Liver (tissue), 3 donors: ENCODE results near the gene SLC7A14.

ENCODE experiments used
- CTCF ChIP-seq: fragments of 150-350 bp; IDR thresholded peaks from 2 replicates; pipeline ENCODE4 v1.5.1; 2017; ENCODE audit warnings: improper control_type of control experiment, low read depth, low read length; ENCODE audit not compliant: missing input control
- EGR1 ChIP-seq, 2 donors: IDR thresholded peaks; 2 replicates each; pipeline ENCODE4 v1.6.1; 2016 to 2018; ENCODE audit warnings: antibody characterized with exemption in 2 of 2, low read depth in 2 of 2
- GABPA ChIP-seq, 2 donors: IDR thresholded peaks in 1 of 2; conservative IDR thresholded peaks in 1 of 2; 2 replicates each; pipeline ENCODE4 v1.6.1; 2016; ENCODE audit warnings: antibody characterized with exemption in 2 of 2, mild to moderate bottlenecking in 1 of 2, moderate library complexity in 1 of 2
- HNF4G ChIP-seq: IDR thresholded peaks from 2 replicates; pipeline ENCODE4 v1.6.1; 2016; ENCODE audit warnings: antibody characterized with exemption
- JUND ChIP-seq, 2 donors: IDR thresholded peaks; 2 replicates each; pipeline ENCODE4 v1.6.1; 2016; ENCODE audit warnings: antibody characterized with exemption in 2 of 2
- MAX ChIP-seq: IDR thresholded peaks from 2 replicates; pipeline ENCODE4 v1.6.1; 2016; ENCODE audit warnings: antibody characterized with exemption
- NR2F2 ChIP-seq: IDR thresholded peaks from 2 replicates; pipeline ENCODE4 v1.6.1; 2016; ENCODE audit warnings: antibody characterized with exemption
- RXRA ChIP-seq, 2 donors: IDR thresholded peaks; 2 replicates each; pipeline ENCODE4 v1.6.1; 2017 to 2018; ENCODE audit warnings: antibody characterized with exemption in 2 of 2, mild to moderate bottlenecking in 1 of 2
- SP1 ChIP-seq: IDR thresholded peaks from 2 replicates; pipeline ENCODE4 v1.6.1; 2018; ENCODE audit warnings: antibody characterized with exemption, mild to moderate bottlenecking
- TAF1 ChIP-seq: conservative IDR thresholded peaks from 2 replicates; pipeline ENCODE4 v1.6.1; 2016; ENCODE audit warnings: antibody characterized with exemption, mild to moderate bottlenecking
- YY1 ChIP-seq: IDR thresholded peaks from 2 replicates; pipeline ENCODE4 v1.6.1; 2016; ENCODE audit warnings: antibody characterized with exemption, mild to moderate bottlenecking
- ZBTB33 ChIP-seq: IDR thresholded peaks from 2 replicates; pipeline ENCODE4 v1.6.1; 2016; ENCODE audit warnings: antibody characterized with exemption
- TF ChIP-seq, protein P1 (sequence below): IDR thresholded peaks from 2 replicates; pipeline ENCODE4 v1.6.1; 2016; ENCODE audit warnings: antibody characterized with exemption, mild to moderate bottlenecking
- TF ChIP-seq, protein P2 (sequence below): IDR thresholded peaks from 2 replicates; pipeline ENCODE4 v1.6.1; 2016; ENCODE audit warnings: antibody characterized with exemption
- donor health status: healthy.
- donor health status: healthy.

- no peak for TF ChIP-seq CTCF
- TF ChIP-seq MAX: no peak
- no peak for TF ChIP-seq JUND (IDR thresholded peaks at IDR 0.05)
- TF ChIP-seq YY1: no peak
- no peak for TF ChIP-seq RXRA (IDR thresholded peaks at IDR 0.05)
- no peak for TF ChIP-seq HNF4G
- TF ChIP-seq EGR1 (IDR thresholded peaks at IDR 0.05; ENCODE audit: low read depth in 2 of 2): no peak
- TF ChIP-seq, protein P1, sequence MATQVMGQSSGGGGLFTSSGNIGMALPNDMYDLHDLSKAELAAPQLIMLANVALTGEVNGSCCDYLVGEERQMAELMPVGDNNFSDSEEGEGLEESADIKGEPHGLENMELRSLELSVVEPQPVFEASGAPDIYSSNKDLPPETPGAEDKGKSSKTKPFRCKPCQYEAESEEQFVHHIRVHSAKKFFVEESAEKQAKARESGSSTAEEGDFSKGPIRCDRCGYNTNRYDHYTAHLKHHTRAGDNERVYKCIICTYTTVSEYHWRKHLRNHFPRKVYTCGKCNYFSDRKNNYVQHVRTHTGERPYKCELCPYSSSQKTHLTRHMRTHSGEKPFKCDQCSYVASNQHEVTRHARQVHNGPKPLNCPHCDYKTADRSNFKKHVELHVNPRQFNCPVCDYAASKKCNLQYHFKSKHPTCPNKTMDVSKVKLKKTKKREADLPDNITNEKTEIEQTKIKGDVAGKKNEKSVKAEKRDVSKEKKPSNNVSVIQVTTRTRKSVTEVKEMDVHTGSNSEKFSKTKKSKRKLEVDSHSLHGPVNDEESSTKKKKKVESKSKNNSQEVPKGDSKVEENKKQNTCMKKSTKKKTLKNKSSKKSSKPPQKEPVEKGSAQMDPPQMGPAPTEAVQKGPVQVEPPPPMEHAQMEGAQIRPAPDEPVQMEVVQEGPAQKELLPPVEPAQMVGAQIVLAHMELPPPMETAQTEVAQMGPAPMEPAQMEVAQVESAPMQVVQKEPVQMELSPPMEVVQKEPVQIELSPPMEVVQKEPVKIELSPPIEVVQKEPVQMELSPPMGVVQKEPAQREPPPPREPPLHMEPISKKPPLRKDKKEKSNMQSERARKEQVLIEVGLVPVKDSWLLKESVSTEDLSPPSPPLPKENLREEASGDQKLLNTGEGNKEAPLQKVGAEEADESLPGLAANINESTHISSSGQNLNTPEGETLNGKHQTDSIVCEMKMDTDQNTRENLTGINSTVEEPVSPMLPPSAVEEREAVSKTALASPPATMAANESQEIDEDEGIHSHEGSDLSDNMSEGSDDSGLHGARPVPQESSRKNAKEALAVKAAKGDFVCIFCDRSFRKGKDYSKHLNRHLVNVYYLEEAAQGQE: no peak
- no peak for TF ChIP-seq SP1
- TF ChIP-seq NR2F2: no peak
- no peak for TF ChIP-seq GABPA (IDR thresholded peaks at IDR 0.05 in 1 of 2, conservative IDR thresholded peaks at IDR 0.05 in 1 of 2)
- TF ChIP-seq, protein P2, sequence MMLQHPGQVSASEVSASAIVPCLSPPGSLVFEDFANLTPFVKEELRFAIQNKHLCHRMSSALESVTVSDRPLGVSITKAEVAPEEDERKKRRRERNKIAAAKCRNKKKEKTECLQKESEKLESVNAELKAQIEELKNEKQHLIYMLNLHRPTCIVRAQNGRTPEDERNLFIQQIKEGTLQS: no peak
- TF ChIP-seq TAF1: no peak
- no peak for TF ChIP-seq ZBTB33
Measured at GRCh38 chr3:170602556-170602955, 16.7 kb upstream of the SLC7A14 start.
